A673 (cell line): ENCODE data around the gene ACER1. TPM values are rescaled to one million over a fixed set of nuclear protein-coding genes. Genes with fewer than 3 reads are reported as not detected.

ENCODE experiments used
- BruUV-seq: library from RNA; stranded (reverse); fragments of 400-500 nt; replicated peaks from 2 replicates; lab custom pipeline; 2021; lab: Mats Ljungman, UMichigan
- CTCF ChIA-PET: fragments of 300-600 bp; sonication (Branson Sonifier 250); formaldehyde crosslinking; loops from one replicate; lab custom pipeline; 2022; ENCODE audit warnings: antibody characterized with exemption; lab: Charles Lee
- POLR2A ChIA-PET: fragments of 300-600 bp; sonication (Branson Sonifier 250); formaldehyde crosslinking; loops from one replicate; lab custom pipeline; 2022; ENCODE audit warnings: antibody characterized with exemption; ENCODE audit not compliant: low non-redundant PET; lab: Charles Lee
- DNase-seq: peaks from one replicate; pipeline ENCODE4 v3.0.0-alpha.2; 2015; ENCODE audit warnings: low spot score
- H3K27ac ChIP-seq: fragments of 200-600 bp; sonication (generic); 2 replicates; pipeline ENCODE4 v1.5.1; 2016; ENCODE audit warnings: mixed run types, low read depth, mild to moderate bottlenecking, mixed read lengths, antibody characterized with exemption, low read length; ENCODE audit not compliant: poor library complexity, severe bottlenecking
- H3K27me3 ChIP-seq: fragments of 200-600 bp; sonication (generic); replicated peaks from 2 replicates; pipeline ENCODE4 v1.6.1; 2017; ENCODE audit warnings: mixed run types, low read depth, mild to moderate bottlenecking, mixed read lengths, antibody characterized with exemption, low read length; ENCODE audit not compliant: insufficient read depth, poor library complexity
- H3K36me3 ChIP-seq: fragments of 200-600 bp; sonication (generic); 2 replicates; pipeline ENCODE4 v1.6.1; 2016; ENCODE audit warnings: mixed run types, mild to moderate bottlenecking, mixed read lengths, antibody characterized with exemption, low read length; ENCODE audit not compliant: insufficient read depth, poor library complexity, severe bottlenecking
- H3K4me1 ChIP-seq: fragments of 200-600 bp; sonication (generic); 2 replicates; pipeline ENCODE4 v1.6.1; 2017; ENCODE audit warnings: mixed run types, mild to moderate bottlenecking, mixed read lengths, antibody characterized with exemption, low read length; ENCODE audit not compliant: insufficient read depth, poor library complexity, severe bottlenecking
- H3K4me3 ChIP-seq: fragments of 200-600 bp; sonication (generic); 2 replicates; pipeline ENCODE4 v1.5.1; 2016; ENCODE audit warnings: low read depth, mixed run types, mild to moderate bottlenecking, mixed read lengths, low read length; ENCODE audit not compliant: poor library complexity, severe bottlenecking
- H3K9me3 ChIP-seq: fragments of 200-600 bp; sonication (generic); 2 replicates; pipeline ENCODE4 v1.6.1; 2016; ENCODE audit warnings: mixed run types, low read depth, mild to moderate bottlenecking, mixed read lengths, antibody characterized with exemption, low read length; ENCODE audit not compliant: poor library complexity, severe bottlenecking
- CTCF ChIP-seq: fragments of 300-800, 200-600 bp; sonication (generic); conservative IDR thresholded peaks from 2 replicates; pipeline ENCODE4 v1.5.1; 2017; ENCODE audit warnings: low read depth, mild to moderate bottlenecking, antibody characterized with exemption, low read length, moderate library complexity, mixed read lengths
- EZH2 ChIP-seq: fragments of 200-600 bp; sonication (generic); IDR thresholded peaks from 2 replicates; pipeline ENCODE4 v1.6.1; 2017; ENCODE audit warnings: borderline replicate concordance, low read depth, mild to moderate bottlenecking, mixed read lengths, antibody characterized with exemption, low read length; ENCODE audit not compliant: poor library complexity, severe bottlenecking
- intact Hi-C: fragments of 100-400 bp; cut with micrococcal nuclease; formaldehyde crosslinking; loops from one replicate; pipeline ENCODE4 v1.10.0; 2022; ENCODE audit not compliant: unreplicated experiment
- total RNA-seq: library from RNA; stranded (reverse); gene quantifications from 2 replicates; pipeline ENCODE4 v1.2.3, GENCODE V29; 2021

ACER1 gene
- total RNA-seq, 1 experiment from 2014 or later = not detected

- no peaks in the 10 kb centered on the region for H3K27me3 ChIP-seq
- H3K27ac ChIP-seq = no peak overlapping the region
- ChIA-PET POLR2A (no interaction called here), CTCF (no interaction called here)
- no peaks in the 10 kb centered on the region for H3K36me3 ChIP-seq
- no peak for DNase-seq
- intact Hi-C loops = no loop called here
- H3K9me3 ChIP-seq = no peaks in the 10 kb centered on the region
- no peaks in the 10 kb centered on the region for H3K4me1 ChIP-seq
- TF ChIP-seq EZH2 = no peak
- TF ChIP-seq CTCF = no peak
- no TSS peak for BruUV-seq
- no peak overlapping the region for H3K4me3 ChIP-seq
Measured at GRCh38 chr19:6313398-6313969, 19.9 kb downstream of the ACER1 start.

GRCh38 chr19:6312018-6312417 lies 21.4 kb downstream of the ACER1 start:
- CTCF ChIA-PET = no interaction called here
- Histone ChIP-seq H3K4me3 (no peak overlapping the region), H3K4me1 (no peaks in the 10 kb centered on the region), H3K36me3 (no peaks in the 10 kb centered on the region), H3K27ac (no peak overlapping the region), H3K9me3 (no peaks in the 10 kb centered on the region), H3K27me3 (no peaks in the 10 kb centered on the region)
- TF ChIP-seq EZH2 (no peak), CTCF (no peak; the same call in 1 of the 2 replicates)
- DNase-seq = no peak
- intact Hi-C loops = no loop called here
- POLR2A ChIA-PET = no interaction called here
- no TSS peak for BruUV-seq

GRCh38 chr19:6298413-6298812 lies 35.0 kb downstream of the ACER1 start:
- BruUV-seq = no TSS peak
- H3K4me1 ChIP-seq = no peaks in the 10 kb centered on the region
- TF ChIP-seq CTCF = no peak
- TF ChIP-seq EZH2 = no peak
- ChIA-PET POLR2A (no interaction called here), CTCF (interaction anchor here (0.5 kb wide), 1 partner anchor 666 kb away, joined by 5 read pairs; no protein-coding TSS in a partner anchor)
- DNase-seq = no peak
- no peak overlapping the region for H3K4me3 ChIP-seq
- H3K27me3 ChIP-seq = no peaks in the 10 kb centered on the region
- no peaks in the 10 kb centered on the region for H3K36me3 ChIP-seq
- H3K27ac ChIP-seq = no peak overlapping the region
- intact Hi-C loops = loop anchor here (5.0 kb wide), 1 partner anchor 251 kb away; no protein-coding TSS in a partner anchor
- H3K9me3 ChIP-seq = peaks cover 8% of the 10 kb centered on the region
